GM12878 (cell line): ENCODE data around the gene PRKCE. TPM values are rescaled to one million over a fixed set of nuclear protein-coding genes. Genes with fewer than 3 reads are reported as not detected.

Experiments
- ATAC-seq: fragments of 200-7000 bp; cut with Tn5 transposase; 3 replicates; pipeline ENCODE4 v1.9.1; 2020; ENCODE audit warnings: mild to moderate bottlenecking, moderate library complexity
- BruUV-seq: library from RNA; stranded (reverse); fragments of 400-500 nt; replicated peaks from 2 replicates; lab custom pipeline; 2021; lab: Mats Ljungman, UMichigan
- CTCF ChIA-PET: fragments of 300-600 bp; sonication (Branson Sonifier 250); formaldehyde crosslinking; extraction: SDS; loops from one replicate; lab custom pipeline; 2021; ENCODE audit warnings: inconsistent platforms; lab: Yijun Ruan, JAX
- POLR2A ChIA-PET: fragments of 350-600 bp; formaldehyde crosslinking; extraction: SDS; loops from one replicate; lab custom pipeline; 2021; ENCODE audit warnings: inconsistent platforms; lab: Charles Lee
- RAD21 ChIA-PET: fragments of 300-600 bp; sonication (Branson Sonifier 250); formaldehyde crosslinking; loops from one replicate; lab custom pipeline; 2023; ENCODE audit warnings: antibody characterized with exemption; ENCODE audit not compliant: unreplicated experiment; lab: Charles Lee
- SMC1A ChIA-PET: fragments of 300-600 bp; sonication (Branson Sonifier 250); formaldehyde crosslinking; loops from one replicate; lab custom pipeline; 2023; ENCODE audit not compliant: unreplicated experiment, uncharacterized antibody; lab: Charles Lee
- DNase-seq: peaks from one replicate; pipeline ENCODE4 v3.0.0-alpha.2; 2011; ENCODE audit warnings: low read depth, low spot score
- FAIRE-seq: peaks from 3 replicates; lab custom pipeline; 2011; peaks lifted over from hg19 to GRCh38; lab: Jason Lieb, UNC
- H2AFZ ChIP-seq: 2 replicates; pipeline ENCODE4 v1.6.0; 2011; ENCODE audit warnings: low read depth, low read length, control low read depth; ENCODE audit not compliant: control insufficient read depth
- H3K27ac ChIP-seq: 2 replicates; pipeline ENCODE4 v1.5.1; 2011; ENCODE audit warnings: control low read depth; ENCODE audit not compliant: control insufficient read depth, insufficient read depth
- H3K27me3 ChIP-seq, 2 experiments: replicated peaks in 1 of 2; 2 replicates each; pipeline versions ENCODE4 v1.6.0 to v1.6.1; 2011; ENCODE audit warnings: low read length in 1 of 2; ENCODE audit not compliant: control insufficient read depth in 2 of 2, insufficient read depth in 2 of 2
- H3K36me3 ChIP-seq, 2 experiments: 2 replicates each; pipeline ENCODE4 v1.5.1; 2011; ENCODE audit warnings: low read length in 1 of 2; ENCODE audit not compliant: control insufficient read depth in 2 of 2, insufficient read depth in 2 of 2
- H3K4me1 ChIP-seq: 2 replicates; pipeline ENCODE4 v1.6.1; 2011; ENCODE audit warnings: mild to moderate bottlenecking, low read length, moderate library complexity, mixed read lengths; ENCODE audit not compliant: control insufficient read depth, insufficient read depth
- H3K4me2 ChIP-seq: 2 replicates; pipeline ENCODE4 v1.6.0; 2011; ENCODE audit warnings: control low read depth; ENCODE audit not compliant: control insufficient read depth, insufficient read depth
- H3K4me3 ChIP-seq: fragments of 200-600 bp; sonication (generic); 2 replicates; pipeline ENCODE4 v1.5.1; 2016
- H3K79me2 ChIP-seq: 2 replicates; pipeline ENCODE4 v1.6.0; 2011; ENCODE audit warnings: low read length; ENCODE audit not compliant: control insufficient read depth, insufficient read depth
- H3K9ac ChIP-seq: 2 replicates; pipeline ENCODE4 v1.8.0; 2011; ENCODE audit warnings: low read length, control low read depth, mixed read lengths; ENCODE audit not compliant: control insufficient read depth, insufficient read depth
- H3K9me3 ChIP-seq: replicated peaks from 3 replicates; pipeline ENCODE4 v1.5.1; 2011; ENCODE audit warnings: mild to moderate bottlenecking, low read length; ENCODE audit not compliant: control insufficient read depth, insufficient read depth
- H4K20me1 ChIP-seq: 2 replicates; pipeline ENCODE4 v1.6.0; 2011; ENCODE audit not compliant: control insufficient read depth, insufficient read depth
- BACH1 ChIP-seq: fragments of 450-650 bp; IDR thresholded peaks from 2 replicates; pipeline ENCODE4 v1.6.1; 2017; ENCODE audit warnings: mild to moderate bottlenecking, borderline replicate concordance
- CHD4 ChIP-seq: fragments of 200-600 bp; sonication (generic); IDR thresholded peaks from 2 replicates; pipeline ENCODE4 v1.6.1; 2016; ENCODE audit warnings: mild to moderate bottlenecking
- DPF2 ChIP-seq: fragments of 450-650 bp; IDR thresholded peaks from 2 replicates; pipeline ENCODE4 v1.6.1; 2017; ENCODE audit warnings: mild to moderate bottlenecking
- GABPA ChIP-seq: IDR thresholded peaks from 2 replicates; pipeline ENCODE4 v1.6.1; 2014; ENCODE audit warnings: antibody characterized with exemption, low read depth, mild to moderate bottlenecking, inconsistent platforms
- IKZF1 ChIP-seq: fragments of 450-650 bp; conservative IDR thresholded peaks from 2 replicates; pipeline ENCODE4 v1.6.1; 2017; ENCODE audit warnings: antibody characterized with exemption, mild to moderate bottlenecking
- JUNB ChIP-seq: IDR thresholded peaks from 2 replicates; pipeline ENCODE4 v1.6.1; 2016; ENCODE audit warnings: antibody characterized with exemption, mild to moderate bottlenecking
- KDM1A ChIP-seq: fragments of 200-600 bp; sonication (generic); IDR thresholded peaks from 2 replicates; pipeline ENCODE4 v1.6.1; 2016; ENCODE audit warnings: borderline replicate concordance
- NR2F1 ChIP-seq: fragments of 450-650 bp; conservative IDR thresholded peaks from 2 replicates; pipeline ENCODE4 v1.6.1; 2017; ENCODE audit warnings: mild to moderate bottlenecking
- SPI1 ChIP-seq: IDR thresholded peaks from 2 replicates; pipeline ENCODE4 v1.6.1; 2011; ENCODE audit warnings: low read depth, mild to moderate bottlenecking, low read length, moderate library complexity, borderline replicate concordance; ENCODE audit not compliant: insufficient read depth
- ZBED1 ChIP-seq: IDR thresholded peaks from 2 replicates; pipeline ENCODE4 v1.6.1; 2016; ENCODE audit warnings: borderline replicate concordance
- WGBS: methylation state at CpG from one replicate; pipeline ENCODE4 v1.1.6; 2016; ENCODE audit warnings: low lambda C conversion rate; ENCODE audit not compliant: insufficient replicate concordance, insufficient coverage; ENCODE audit errors: missing lambda C conversion rate; 5-methylcytosine and 5-hydroxymethylcytosine counted together
- in situ Hi-C: fragments of 300-500 bp; cut with MboI; formaldehyde crosslinking; loops from 9 replicates; pipeline ENCODE4 v1.14.3; 2018; ENCODE audit warnings: mixed read lengths
- intact Hi-C: fragments of 100-400 bp; cut with micrococcal nuclease; formaldehyde crosslinking; loops from one replicate; pipeline ENCODE4 v1.14.2; 2022; ENCODE audit not compliant: unreplicated experiment
- polyA plus RNA-seq, 11 experiments: library from polyadenylated mRNA; depleted of rRNA in 4 of 11; unstranded in 6 of 11; stranded (reverse) in 5 of 11; fragments of >200 nt; fragmentation: Nextera tagmentation in 4 of 11; fragmentation: Illumina TruSeq in 1 of 11; extraction: Ambion mirVana in 4 of 11; extraction: Trizol in 1 of 11; gene quantifications; 1 replicate in 1 of 11; 2 replicates in 10 of 11; pipeline versions ENCODE4 v1.2.1 to v1.2.3, GENCODE V29; 2011 to 2016; ENCODE audit warnings: inconsistent platforms in 2 of 11, missing spikeins in 2 of 11, low read depth in 1 of 11
- total RNA-seq, 4 experiments: library from RNA; depleted of rRNA in 3 of 4; stranded (reverse); fragments of >200 nt in 3 of 4; fragmentation: Illumina TruSeq in 1 of 4; extraction: Trizol in 1 of 4; gene quantifications; 2 replicates each; pipeline versions ENCODE4 v1.2.1 to v1.2.3, GENCODE V29; 2013 to 2021
- TF ChIP-seq, protein P1 (sequence below): fragments of 450-650 bp; IDR thresholded peaks from 2 replicates; pipeline ENCODE4 v1.6.1; 2016; ENCODE audit warnings: mild to moderate bottlenecking
- TF ChIP-seq, protein P2 (sequence below): fragments of 450-650 bp; IDR thresholded peaks from 2 replicates; pipeline ENCODE4 v1.6.1; 2017; ENCODE audit warnings: mild to moderate bottlenecking, low read depth, inconsistent platforms; ENCODE audit not compliant: poor library complexity, severe bottlenecking
- TF ChIP-seq, protein P3 (sequence below): fragments of 450-650 bp; IDR thresholded peaks from 2 replicates; pipeline ENCODE4 v1.6.1; 2016; ENCODE audit warnings: mild to moderate bottlenecking, moderate library complexity, borderline replicate concordance
- TF ChIP-seq, protein P4 (sequence below): IDR thresholded peaks from 2 replicates; pipeline ENCODE4 v1.6.1; 2012; ENCODE audit warnings: low read depth, low read length, improper control_type of control experiment

The PRKCE gene
- total and polyA plus RNA-seq, 10 of the 15 experiments (the other 5 are each of a cell fraction or from before 2014, with no cell fraction given), result 2.6 to 28.2 (median 11.3) TPM

DNA sequence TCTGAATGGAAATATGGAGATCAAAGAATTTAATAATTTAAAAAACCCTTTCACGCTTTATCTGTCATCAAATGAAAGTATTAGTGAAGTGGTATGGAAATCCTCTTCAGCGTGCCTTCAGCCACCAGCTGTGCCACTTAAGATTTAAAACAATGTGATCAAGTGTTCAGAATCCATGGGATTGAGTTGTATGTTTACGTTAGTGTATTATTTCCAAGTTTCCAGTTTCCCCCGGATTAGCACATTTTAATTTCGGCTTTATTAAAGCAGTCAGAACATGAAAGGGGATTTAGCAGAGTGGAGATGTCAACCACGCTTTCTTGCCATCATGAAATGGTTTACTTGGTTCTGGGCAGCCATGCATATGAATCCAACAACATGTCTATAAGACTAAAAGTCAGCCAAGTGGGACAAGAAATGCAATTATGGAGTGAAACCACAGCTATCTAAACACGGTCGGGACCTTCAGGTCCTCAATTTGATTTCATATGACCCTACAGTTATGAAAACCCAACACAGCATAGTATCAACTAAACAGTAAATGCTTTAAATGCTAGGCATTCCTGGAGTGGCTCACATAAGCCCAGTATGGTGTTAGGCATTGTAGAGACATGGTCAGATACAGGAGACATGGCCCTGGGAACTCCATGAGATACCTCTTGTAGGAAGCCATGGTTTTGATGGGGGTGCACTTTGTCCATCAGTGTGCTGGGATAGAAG, 420.8 kb downstream of the PRKCE start:
- POLR2A ChIA-PET, result no interaction called here
- CTCF ChIA-PET, result interaction anchor here (1.2 to 5.0 kb wide), 2 partner anchors 9 to 78 kb away, joined by 3 to 35 read pairs; no protein-coding TSS in a partner anchor

More for the DNA sequence above, 420.8 kb downstream of the PRKCE start:
- no peak overlapping the region for H3K27ac ChIP-seq
- TF ChIP-seq, protein P1, sequence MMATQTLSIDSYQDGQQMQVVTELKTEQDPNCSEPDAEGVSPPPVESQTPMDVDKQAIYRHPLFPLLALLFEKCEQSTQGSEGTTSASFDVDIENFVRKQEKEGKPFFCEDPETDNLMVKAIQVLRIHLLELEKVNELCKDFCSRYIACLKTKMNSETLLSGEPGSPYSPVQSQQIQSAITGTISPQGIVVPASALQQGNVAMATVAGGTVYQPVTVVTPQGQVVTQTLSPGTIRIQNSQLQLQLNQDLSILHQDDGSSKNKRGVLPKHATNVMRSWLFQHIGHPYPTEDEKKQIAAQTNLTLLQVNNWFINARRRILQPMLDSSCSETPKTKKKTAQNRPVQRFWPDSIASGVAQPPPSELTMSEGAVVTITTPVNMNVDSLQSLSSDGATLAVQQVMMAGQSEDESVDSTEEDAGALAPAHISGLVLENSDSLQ, result no peak
- TF ChIP-seq, protein P2, sequence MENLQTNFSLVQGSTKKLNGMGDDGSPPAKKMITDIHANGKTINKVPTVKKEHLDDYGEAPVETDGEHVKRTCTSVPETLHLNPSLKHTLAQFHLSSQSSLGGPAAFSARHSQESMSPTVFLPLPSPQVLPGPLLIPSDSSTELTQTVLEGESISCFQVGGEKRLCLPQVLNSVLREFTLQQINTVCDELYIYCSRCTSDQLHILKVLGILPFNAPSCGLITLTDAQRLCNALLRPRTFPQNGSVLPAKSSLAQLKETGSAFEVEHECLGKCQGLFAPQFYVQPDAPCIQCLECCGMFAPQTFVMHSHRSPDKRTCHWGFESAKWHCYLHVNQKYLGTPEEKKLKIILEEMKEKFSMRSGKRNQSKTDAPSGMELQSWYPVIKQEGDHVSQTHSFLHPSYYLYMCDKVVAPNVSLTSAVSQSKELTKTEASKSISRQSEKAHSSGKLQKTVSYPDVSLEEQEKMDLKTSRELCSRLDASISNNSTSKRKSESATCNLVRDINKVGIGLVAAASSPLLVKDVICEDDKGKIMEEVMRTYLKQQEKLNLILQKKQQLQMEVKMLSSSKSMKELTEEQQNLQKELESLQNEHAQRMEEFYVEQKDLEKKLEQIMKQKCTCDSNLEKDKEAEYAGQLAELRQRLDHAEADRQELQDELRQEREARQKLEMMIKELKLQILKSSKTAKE, result no peak
- TF ChIP-seq GABPA (no peak), JUNB (no peak), ZBED1 (no peak), NR2F1 (no peak), SPI1 (no peak), DPF2 (no peak), KDM1A (no peak), IKZF1 (no peak), BACH1 (no peak), CHD4 (no peak)
- TF ChIP-seq, protein P3, sequence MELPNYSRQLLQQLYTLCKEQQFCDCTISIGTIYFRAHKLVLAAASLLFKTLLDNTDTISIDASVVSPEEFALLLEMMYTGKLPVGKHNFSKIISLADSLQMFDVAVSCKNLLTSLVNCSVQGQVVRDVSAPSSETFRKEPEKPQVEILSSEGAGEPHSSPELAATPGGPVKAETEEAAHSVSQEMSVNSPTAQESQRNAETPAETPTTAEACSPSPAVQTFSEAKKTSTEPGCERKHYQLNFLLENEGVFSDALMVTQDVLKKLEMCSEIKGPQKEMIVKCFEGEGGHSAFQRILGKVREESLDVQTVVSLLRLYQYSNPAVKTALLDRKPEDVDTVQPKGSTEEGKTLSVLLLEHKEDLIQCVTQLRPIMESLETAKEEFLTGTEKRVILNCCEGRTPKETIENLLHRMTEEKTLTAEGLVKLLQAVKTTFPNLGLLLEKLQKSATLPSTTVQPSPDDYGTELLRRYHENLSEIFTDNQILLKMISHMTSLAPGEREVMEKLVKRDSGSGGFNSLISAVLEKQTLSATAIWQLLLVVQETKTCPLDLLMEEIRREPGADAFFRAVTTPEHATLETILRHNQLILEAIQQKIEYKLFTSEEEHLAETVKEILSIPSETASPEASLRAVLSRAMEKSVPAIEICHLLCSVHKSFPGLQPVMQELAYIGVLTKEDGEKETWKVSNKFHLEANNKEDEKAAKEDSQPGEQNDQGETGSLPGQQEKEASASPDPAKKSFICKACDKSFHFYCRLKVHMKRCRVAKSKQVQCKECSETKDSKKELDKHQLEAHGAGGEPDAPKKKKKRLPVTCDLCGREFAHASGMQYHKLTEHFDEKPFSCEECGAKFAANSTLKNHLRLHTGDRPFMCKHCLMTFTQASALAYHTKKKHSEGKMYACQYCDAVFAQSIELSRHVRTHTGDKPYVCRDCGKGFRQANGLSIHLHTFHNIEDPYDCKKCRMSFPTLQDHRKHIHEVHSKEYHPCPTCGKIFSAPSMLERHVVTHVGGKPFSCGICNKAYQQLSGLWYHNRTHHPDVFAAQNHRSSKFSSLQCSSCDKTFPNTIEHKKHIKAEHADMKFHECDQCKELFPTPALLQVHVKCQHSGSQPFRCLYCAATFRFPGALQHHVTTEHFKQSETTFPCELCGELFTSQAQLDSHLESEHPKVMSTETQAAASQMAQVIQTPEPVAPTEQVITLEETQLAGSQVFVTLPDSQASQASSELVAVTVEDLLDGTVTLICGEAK, result no peak
- TF ChIP-seq, protein P4, sequence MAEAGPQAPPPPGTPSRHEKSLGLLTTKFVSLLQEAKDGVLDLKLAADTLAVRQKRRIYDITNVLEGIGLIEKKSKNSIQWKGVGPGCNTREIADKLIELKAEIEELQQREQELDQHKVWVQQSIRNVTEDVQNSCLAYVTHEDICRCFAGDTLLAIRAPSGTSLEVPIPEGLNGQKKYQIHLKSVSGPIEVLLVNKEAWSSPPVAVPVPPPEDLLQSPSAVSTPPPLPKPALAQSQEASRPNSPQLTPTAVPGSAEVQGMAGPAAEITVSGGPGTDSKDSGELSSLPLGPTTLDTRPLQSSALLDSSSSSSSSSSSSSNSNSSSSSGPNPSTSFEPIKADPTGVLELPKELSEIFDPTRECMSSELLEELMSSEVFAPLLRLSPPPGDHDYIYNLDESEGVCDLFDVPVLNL, result no peak
- TF ChIP-seq, all 136 proteins: peak for 0
- 43% methylated on average over 8 of the region's 8 CpGs for WGBS
- ChIA-PET SMC1A (interaction anchor here (1.1 to 5.0 kb wide), 4 partner anchors 9 to 266 kb away, joined by 3 to 22 read pairs (median 4); no protein-coding TSS in a partner anchor), RAD21 (interaction anchor here (1.6 kb wide), 1 partner anchor 9 kb away, joined by 5 read pairs; no protein-coding TSS in a partner anchor)
- H3K9ac ChIP-seq, result no peak overlapping the region
- no peak overlapping the region for H3K4me2 ChIP-seq
- H3K9me3 ChIP-seq, result no peaks in the 10 kb centered on the region
- intact Hi-C loops (no loop called here), in situ Hi-C loops (no loop called here)
- FAIRE-seq (no peak), DNase-seq (no peak), ATAC-seq (no peak)
- no peak overlapping the region for H3K4me3 ChIP-seq
- H4K20me1 ChIP-seq, result no peaks in the 10 kb centered on the region
- BruUV-seq, result no TSS peak
- H3K79me2 ChIP-seq, result no peaks in the 10 kb centered on the region
- H3K27me3 ChIP-seq, result no peaks in the 10 kb centered on the region
- H3K4me1 ChIP-seq, result no peaks in the 10 kb centered on the region
- no peak overlapping the region for H2AFZ ChIP-seq
- H3K36me3 ChIP-seq, result no peaks in the 10 kb centered on the region
